Stimulated activated CD8-positive, alpha-beta memory T cell treated with anti-CD3 and anti-CD28 coated beads, Interleukin-7, amount 100 ng/mL, for 4 hours (primary cell): ENCODE results near the gene TRIM65.

ENCODE experiments used
- DNase-seq, 2 donors: peaks; one replicate each; pipeline ENCODE4 v3.0.0-alpha.2; 2020; ENCODE audit warnings: low read depth in 2 of 2

Gene TRIM65

GRCh38 chr17:75896415-75897159 lies at the start of gene TRIM65:
Gene TRIM65, minus strand, starts transcription at chr17:75896951. Its CDS starts 14 bp downstream, at chr17:75896937.
- DNase-seq, result peak; percentile 52 to 74

GRCh38 chr17:75945211-75945610 lies 48.5 kb upstream of the TRIM65 start:
- DNase-seq, result no peak

- DNase-seq, result no peak
These were observed 46.7 kb upstream of the TRIM65 start for GRCh38 chr17:75943491-75943890.

- DNase-seq, result no peak
These were observed 45.7 kb upstream of the TRIM65 start for GRCh38 chr17:75942473-75942872.

GRCh38 chr17:75941442-75941819 lies 44.7 kb upstream of the TRIM65 start:
- DNase-seq, result no peak

- peak; percentile 79 to 86 for DNase-seq
These were observed 44.1 kb upstream of the TRIM65 start, which contains the start of gene FBF1 for GRCh38 chr17:75940727-75941441. Gene FBF1, minus strand, starts transcription at chr17:75941042. Its CDS starts 2,893 bp downstream, at chr17:75938149.

GRCh38 chr17:75937652-75938051 lies 40.9 kb upstream of the TRIM65 start:
- no peak for DNase-seq

GRCh38 chr17:75933808-75934207 lies 37.1 kb upstream of the TRIM65 start:
- DNase-seq, result no peak

GRCh38 chr17:75932852-75933251 lies 36.1 kb upstream of the TRIM65 start:
- no peak for DNase-seq

- no peak for DNase-seq
These were observed 34.3 kb upstream of the TRIM65 start for GRCh38 chr17:75931062-75931461.

GRCh38 chr17:75927286-75927922 lies 30.7 kb upstream of the TRIM65 start:
- no peak for DNase-seq

- no peak for DNase-seq
These were observed 29.7 kb upstream of the TRIM65 start for GRCh38 chr17:75926456-75926855.

GRCh38 chr17:75925912-75926311 lies 29.2 kb upstream of the TRIM65 start:
- DNase-seq, result no peak

- DNase-seq, result no peak
These were observed 28.4 kb upstream of the TRIM65 start for GRCh38 chr17:75925103-75925502.

- no peak for DNase-seq
These were observed 26.5 kb upstream of the TRIM65 start for GRCh38 chr17:75922963-75923874.

GRCh38 chr17:75922173-75922961 lies 25.6 kb upstream of the TRIM65 start:
- DNase-seq, result no peak

- DNase-seq, result no peak
These were observed 24.8 kb upstream of the TRIM65 start for GRCh38 chr17:75921596-75921995.

- no peak for DNase-seq
These were observed 23.4 kb upstream of the TRIM65 start for GRCh38 chr17:75920045-75920560.

- no peak for DNase-seq
These were observed 22.9 kb upstream of the TRIM65 start for GRCh38 chr17:75919611-75920010.

- DNase-seq, result no peak
These were observed 21.2 kb upstream of the TRIM65 start for GRCh38 chr17:75917917-75918445.
